Breast epithelium (tissue), 4 donors: Measurements from ENCODE around the gene MAP2K4. TPM values are rescaled to one million over a fixed set of nuclear protein-coding genes. Genes with fewer than 3 reads are reported as not detected.

Source experiments
- DNase-seq, 2 donors: peaks; one replicate each; pipeline ENCODE4 v3.0.0-alpha.2; 2019; ENCODE audit warnings: low spot score in 2 of 2
- H3K27ac ChIP-seq, 2 donors: fragments of 200-600 bp; sonication (generic) in 1 of 2; one replicate each; pipeline ENCODE4 v1.5.1; 2016 to 2019; ENCODE audit warnings: mild to moderate bottlenecking in 1 of 2
- H3K27me3 ChIP-seq, 2 donors: fragments of 200-600 bp; sonication (generic) in 1 of 2; one replicate each; pipeline versions ENCODE4 v1.5.1 to v1.6.0; 2017 to 2019; ENCODE audit warnings: control low read depth in 1 of 2, mild to moderate bottlenecking in 1 of 2
- H3K36me3 ChIP-seq: fragments of 200-600 bp; one replicate; pipeline ENCODE4 v1.5.1; 2019
- H3K4me1 ChIP-seq, 2 donors: fragments of 200-600 bp; sonication (generic); one replicate each; pipeline ENCODE4 v1.5.1; 2016 to 2019; ENCODE audit warnings: control low read depth in 1 of 2
- H3K4me3 ChIP-seq, 3 donors: fragments of 200-600 bp; sonication (generic); 1 replicate in 2 of 3; 2 replicates in 1 of 3; pipeline ENCODE4 v1.5.1; 2016 to 2019; ENCODE audit warnings: mild to moderate bottlenecking in 3 of 3, moderate library complexity in 2 of 3
- H3K9me3 ChIP-seq, 2 donors: fragments of 200-600 bp; sonication (generic) in 1 of 2; one replicate each; pipeline ENCODE4 v1.5.1; 2016 to 2019; ENCODE audit warnings: control low read depth in 1 of 2
- CTCF ChIP-seq, 3 donors: fragments of 450-650 bp; IDR thresholded peaks; one replicate each; pipeline ENCODE4 v1.5.1; 2016 to 2017; ENCODE audit warnings: antibody characterized with exemption in 3 of 3, mild to moderate bottlenecking in 3 of 3, moderate library complexity in 3 of 3
- POLR2A ChIP-seq: fragments of 450-650 bp; IDR thresholded peaks from one replicate; pipeline ENCODE4 v1.6.1; 2016; ENCODE audit warnings: antibody characterized with exemption, mild to moderate bottlenecking, moderate library complexity
- POLR2AphosphoS5 ChIP-seq, 3 donors: sonication (generic); formaldehyde crosslinking; IDR thresholded peaks; one replicate each; pipeline ENCODE4 v1.6.1; 2017; ENCODE audit warnings: antibody characterized with exemption in 3 of 3
- intact Hi-C: fragments of 100-400 bp; cut with DNase I; formaldehyde crosslinking; loops from one replicate; pipeline ENCODE4 v1.15.1; 2023; ENCODE audit warnings: low total_unique reads
- total RNA-seq, 3 donors: library from RNA; depleted of rRNA; stranded (reverse); fragments of >200 nt; gene quantifications; one replicate each; pipeline ENCODE4 v1.1.0, GENCODE V29; 2016

The MAP2K4 gene
- total RNA-seq, 3 donors from 2014 or later: 23.2 to 47.6 (median 38.7) TPM

DNA sequence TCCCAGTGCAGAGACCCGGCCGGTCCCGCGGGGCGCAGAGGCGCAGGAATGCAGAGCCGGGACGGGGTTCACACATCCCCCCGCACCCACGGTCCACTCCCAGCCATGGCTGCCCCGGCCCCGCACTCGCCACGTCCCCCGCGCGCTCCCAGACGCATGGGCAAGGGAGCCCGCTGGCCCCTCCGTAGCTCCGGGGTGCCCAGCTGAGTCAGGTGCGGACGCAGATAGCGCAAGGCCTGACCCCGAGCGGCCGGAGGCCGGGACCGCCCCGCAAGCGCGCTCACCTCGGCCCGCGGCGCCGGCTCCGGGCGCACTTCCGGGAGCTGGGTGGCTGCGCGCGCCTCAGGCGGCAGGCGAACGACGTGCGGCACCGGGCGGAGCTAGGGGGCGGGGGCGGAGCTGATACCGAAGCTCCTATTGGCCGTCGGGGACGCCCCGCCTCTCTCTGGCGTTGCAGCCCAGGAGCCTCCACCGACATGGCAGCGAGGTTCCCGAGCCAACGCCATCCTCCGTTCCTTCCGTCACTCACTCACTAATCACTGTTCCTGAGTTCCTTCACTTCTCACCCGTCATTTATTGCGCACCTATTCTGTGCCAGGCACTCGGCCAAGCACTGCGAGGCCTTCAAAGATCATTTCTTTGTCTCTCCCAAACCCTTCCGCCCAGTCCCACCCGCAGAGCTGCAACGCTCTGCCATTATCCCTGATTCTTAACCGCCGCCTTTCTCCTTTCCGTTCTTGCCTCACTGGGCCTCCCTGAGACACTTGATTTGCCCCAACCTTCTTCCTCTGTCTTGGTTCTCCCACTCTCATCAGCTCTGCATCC, 23.3 kb upstream of the MAP2K4 start, which contains the start of gene ZNF18:
TSS of gene ZNF18 (minus strand) at position 329 of the 825 bp plus-strand sequence. CDS start 4,646 bp downstream, outside the sequence.
- TF ChIP-seq CTCF (IDR thresholded peaks at IDR 0.05): no peak
- TF ChIP-seq POLR2AphosphoS5 (IDR thresholded peaks at IDR 0.05): peak; percentile 83 to 94 (median 91)
- peak; percentile 69 for TF ChIP-seq POLR2A
- Histone ChIP-seq H3K36me3 (no peaks in the 10 kb centered on the region), H3K27me3 (no peaks in the 10 kb centered on the region), H3K27ac (peak within 1 kb of the TSS; percentile 86 to 92), H3K4me1 (no peaks in the 10 kb centered on the region), H3K4me3 (peak within 1 kb of the TSS; percentile 89 to 93 (median 92)), H3K9me3 (no peaks in the 10 kb centered on the region)
- intact Hi-C loops: no loop called here
- peak; percentile 92 to 95 for DNase-seq

DNA sequence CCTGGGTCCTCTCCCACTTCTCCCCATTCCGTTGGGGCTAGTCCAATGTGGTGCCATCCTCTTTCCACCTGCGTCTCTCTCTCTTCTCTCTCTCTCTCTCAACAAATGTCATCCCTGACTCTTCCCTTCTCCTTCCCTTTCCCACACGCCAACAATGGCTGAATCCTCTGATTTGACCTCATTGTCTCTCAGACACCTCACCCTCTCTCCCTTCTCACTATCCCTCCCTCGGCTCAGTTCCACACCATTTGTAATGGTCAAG, 22.8 kb upstream of the MAP2K4 start:
- Histone ChIP-seq H3K4me1 (no peaks in the 10 kb centered on the region), H3K27me3 (no peaks in the 10 kb centered on the region), H3K36me3 (no peaks in the 10 kb centered on the region), H3K9me3 (no peaks in the 10 kb centered on the region), H3K27ac (peak overlapping the region; percentile 86 to 92), H3K4me3 (peak overlapping the region; percentile 89 to 93 (median 92))
- intact Hi-C loops: no loop called here
- DNase-seq: no peak
- TF ChIP-seq CTCF (IDR thresholded peaks at IDR 0.05) (no peak), POLR2A (no peak), POLR2AphosphoS5 (IDR thresholded peaks at IDR 0.05) (no peak)

GRCh38 chr17:11999696-12000095, 21.0 kb upstream of the MAP2K4 start:
- intact Hi-C loops: no loop called here
- no peak for TF ChIP-seq POLR2AphosphoS5 (IDR thresholded peaks at IDR 0.05)
- TF ChIP-seq CTCF (IDR thresholded peaks at IDR 0.05): no peak
- no peak for TF ChIP-seq POLR2A
- no peaks in the 10 kb centered on the region for H3K4me1 ChIP-seq

DNA sequence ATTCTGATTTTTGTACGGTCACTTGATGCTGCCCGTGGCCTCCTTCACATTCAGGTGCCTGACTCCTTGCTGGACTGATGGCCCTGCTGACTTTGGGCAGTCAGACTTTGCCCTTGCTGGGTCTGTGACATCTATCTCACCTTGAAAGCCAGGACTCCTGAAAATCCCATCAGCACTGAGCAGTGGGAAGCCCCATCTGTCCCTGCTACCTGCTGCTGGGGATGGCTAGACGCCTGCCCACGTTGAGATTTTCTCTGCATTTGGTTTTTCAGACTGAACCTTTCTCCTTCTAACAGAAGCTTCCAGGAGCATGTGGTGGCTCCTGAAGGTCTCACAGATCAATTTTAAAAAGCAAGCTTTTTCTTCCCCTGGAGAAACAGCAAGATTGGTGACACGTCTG, 13.2 kb upstream of the MAP2K4 start:
- Histone ChIP-seq H3K27ac (no peak overlapping the region), H3K9me3 (no peaks in the 10 kb centered on the region), H3K27me3 (no peaks in the 10 kb centered on the region), H3K4me3 (no peak overlapping the region), H3K36me3 (no peaks in the 10 kb centered on the region), H3K4me1 (no peaks in the 10 kb centered on the region)
- no peak for TF ChIP-seq POLR2AphosphoS5 (IDR thresholded peaks at IDR 0.05)
- no peak for TF ChIP-seq CTCF (IDR thresholded peaks at IDR 0.05)
- TF ChIP-seq POLR2A: no peak
- intact Hi-C loops: no loop called here
- DNase-seq: no peak

More at GRCh38 chr17:11999696-12000095, 21.0 kb upstream of the MAP2K4 start:
- H3K9me3 ChIP-seq: no peaks in the 10 kb centered on the region
- no peak for DNase-seq
- H3K36me3 ChIP-seq: no peaks in the 10 kb centered on the region
- no peak overlapping the region for H3K4me3 ChIP-seq
- no peaks in the 10 kb centered on the region for H3K27me3 ChIP-seq
- no peak overlapping the region for H3K27ac ChIP-seq

GRCh38 chr17:12021623-12022140, 1.0 kb downstream of the MAP2K4 start:
- TF ChIP-seq CTCF (IDR thresholded peaks at IDR 0.05) (no peak), POLR2A (no peak), POLR2AphosphoS5 (IDR thresholded peaks at IDR 0.05) (no peak)
- H3K27ac ChIP-seq: peak overlapping the region; percentile 95 to 96
- no peak for DNase-seq
- H3K9me3 ChIP-seq: no peaks in the 10 kb centered on the region
- peaks cover 0 to 5% of the 10 kb centered on the region in 2 donors for H3K4me1 ChIP-seq
- no peaks in the 10 kb centered on the region for H3K27me3 ChIP-seq
- H3K36me3 ChIP-seq: no peaks in the 10 kb centered on the region
- intact Hi-C loops: no loop called here
- H3K4me3 ChIP-seq: peak overlapping the region; percentile 92 to 100 (median 96)
